ENCODE measurements around the gene KPNA1. TPM values are rescaled to one million over a fixed set of nuclear protein-coding genes. Genes with fewer than 3 reads are reported as not detected.

KPNA1 gene
- total RNA-seq, 4 donors from 2014 or later, result 25.0 to 49.5 (median 37.0) TPM

- TF ChIP-seq POLR2A (IDR thresholded peaks at IDR 0.05), result no peak
- no peak for TF ChIP-seq POLR2AphosphoS5 (IDR thresholded peaks at IDR 0.05)
- TF ChIP-seq CTCF (IDR thresholded peaks at IDR 0.05), result no peak
- no peak for TF ChIP-seq EP300 (IDR thresholded peaks at IDR 0.05)
- H3K4me1 ChIP-seq, result peaks cover 11% of the 10 kb centered on the region
- H3K36me3 ChIP-seq, result peaks cover 20% of the 10 kb centered on the region
- no peak for DNase-seq (ENCODE audit: low spot score in 2 of 2)
- no peaks in the 10 kb centered on the region for H3K9me3 ChIP-seq
- H3K27ac ChIP-seq, result no peak overlapping the region
- no peak overlapping the region for H3K4me3 ChIP-seq
- 37% methylated on average over 1 of the region's 1 CpG for WGBS
- no peaks in the 10 kb centered on the region for H3K27me3 ChIP-seq
Observed at GRCh38 chr3:122497425-122497824, 17.3 kb downstream of the KPNA1 start.

GRCh38 chr3:122496508-122496907 is 18.2 kb downstream of the KPNA1 start:
- Histone ChIP-seq H3K36me3 (peaks cover 20% of the 10 kb centered on the region), H3K27me3 (no peaks in the 10 kb centered on the region), H3K4me3 (no peak overlapping the region), H3K9me3 (no peaks in the 10 kb centered on the region), H3K4me1 (peaks cover 11% of the 10 kb centered on the region), H3K27ac (no peak overlapping the region)
- 94% methylated on average over 2 of the region's 2 CpGs for WGBS
- TF ChIP-seq CTCF (IDR thresholded peaks at IDR 0.05), result no peak
- no peak for TF ChIP-seq EP300 (IDR thresholded peaks at IDR 0.05)
- no peak for TF ChIP-seq POLR2A (IDR thresholded peaks at IDR 0.05)
- no peak for TF ChIP-seq POLR2AphosphoS5 (IDR thresholded peaks at IDR 0.05)
- no peak for DNase-seq (ENCODE audit: low spot score in 2 of 2)

GRCh38 chr3:122493296-122493695 is 21.4 kb downstream of the KPNA1 start:
- WGBS, result 73% methylated on average over 3 of the region's 3 CpGs
- Histone ChIP-seq H3K27ac (no peak overlapping the region), H3K4me1 (peaks cover 11% of the 10 kb centered on the region), H3K4me3 (no peak overlapping the region), H3K27me3 (no peaks in the 10 kb centered on the region), H3K9me3 (no peaks in the 10 kb centered on the region), H3K36me3 (peaks cover 20% of the 10 kb centered on the region)
- TF ChIP-seq CTCF (IDR thresholded peaks at IDR 0.05) (no peak), POLR2AphosphoS5 (IDR thresholded peaks at IDR 0.05) (no peak), POLR2A (IDR thresholded peaks at IDR 0.05) (no peak), EP300 (IDR thresholded peaks at IDR 0.05) (no peak)
- DNase-seq (ENCODE audit: low spot score in 2 of 2), result no peak

- H3K9me3 ChIP-seq, result no peaks in the 10 kb centered on the region
Observed at GRCh38 chr3:122488262-122488973, 26.3 kb downstream of the KPNA1 start.

More at GRCh38 chr3:122488262-122488973, 26.3 kb downstream of the KPNA1 start:
- no peaks in the 10 kb centered on the region for H3K4me1 ChIP-seq
- DNase-seq (ENCODE audit: low spot score in 2 of 2), result no peak
- TF ChIP-seq EP300 (IDR thresholded peaks at IDR 0.05) (no peak), CTCF (IDR thresholded peaks at IDR 0.05) (no peak), POLR2AphosphoS5 (IDR thresholded peaks at IDR 0.05) (no peak), POLR2A (IDR thresholded peaks at IDR 0.05) (no peak)
- H3K36me3 ChIP-seq, result peaks cover 2% of the 10 kb centered on the region
- H3K27me3 ChIP-seq, result no peaks in the 10 kb centered on the region
- 75% methylated on average over 7 of the region's 7 CpGs for WGBS
- no peak overlapping the region for H3K4me3 ChIP-seq
- no peak overlapping the region for H3K27ac ChIP-seq
